Central memory CD8-positive, alpha-beta T cell (primary cell): ENCODE measurements around the gene TRNP1.
"Not testable (repeated sequence)": the region's sequence is repeated elsewhere in the genome, so short reads cannot be mapped to it uniquely, and the experiment has no call there.

ENCODE experiments used
- ATAC-seq: fragments of 150-1000 bp; cut with Tn5 transposase; replicated peaks from 2 replicates; pipeline ENCODE4 v1.10.0; 2022; ENCODE audit warnings: mild to moderate bottlenecking, moderate FRiP score, moderate number of reproducible peaks; ENCODE audit not compliant: poor library complexity, severe bottlenecking; ENCODE audit errors: extremely low read depth
- DNase-seq, 2 donors: peaks; one replicate each; pipeline ENCODE4 v3.0.0; 2021; ENCODE audit warnings: low spot score in 2 of 2
- H3K27ac Mint-ChIP-seq: one replicate; pipeline ENCODE4 v1.8.0; 2022; ENCODE audit warnings: low read depth, mild to moderate bottlenecking, moderate library complexity, mixed read lengths
- H3K27me3 Mint-ChIP-seq: one replicate; pipeline ENCODE4 v1.8.0; 2022; ENCODE audit warnings: mixed read lengths
- H3K36me3 Mint-ChIP-seq: one replicate; pipeline ENCODE4 v1.8.0; 2022; ENCODE audit warnings: mild to moderate bottlenecking, moderate library complexity, mixed read lengths; ENCODE audit not compliant: insufficient read depth
- H3K4me1 Mint-ChIP-seq: one replicate; pipeline ENCODE4 v1.8.0; 2022; ENCODE audit warnings: mixed read lengths
- H3K4me3 Mint-ChIP-seq: one replicate; pipeline ENCODE4 v1.8.0; 2022; ENCODE audit warnings: mild to moderate bottlenecking, moderate library complexity, mixed read lengths
- H3K9me3 Mint-ChIP-seq: one replicate; pipeline ENCODE4 v1.8.0; 2022; ENCODE audit warnings: mixed read lengths

TRNP1 gene

DNA sequence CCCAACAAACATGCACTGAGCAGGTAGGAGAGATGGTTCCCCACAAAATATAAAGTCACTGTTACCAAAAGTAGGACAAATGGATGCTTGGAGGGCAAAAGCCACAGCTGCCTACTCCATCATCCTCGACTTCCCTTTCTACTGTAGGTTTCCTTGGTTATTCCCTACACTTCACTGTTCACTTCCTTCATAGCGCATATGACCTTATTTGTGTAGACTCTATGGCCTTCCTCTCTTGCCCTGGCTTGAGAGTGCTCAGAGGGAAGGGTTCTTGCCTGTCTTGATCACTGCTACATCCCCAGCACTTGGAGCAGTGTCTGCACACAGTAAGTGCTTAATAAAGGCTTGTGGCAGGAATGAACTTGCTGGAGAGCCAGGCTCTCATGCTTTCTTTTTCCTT, 14.6 kb upstream of the TRNP1 start:
- Mint-ChIP-seq H3K9me3 (no peaks in the 10 kb centered on the region), H3K4me1 (no peaks in the 10 kb centered on the region), H3K4me3 (no peak overlapping the region)

DNA sequence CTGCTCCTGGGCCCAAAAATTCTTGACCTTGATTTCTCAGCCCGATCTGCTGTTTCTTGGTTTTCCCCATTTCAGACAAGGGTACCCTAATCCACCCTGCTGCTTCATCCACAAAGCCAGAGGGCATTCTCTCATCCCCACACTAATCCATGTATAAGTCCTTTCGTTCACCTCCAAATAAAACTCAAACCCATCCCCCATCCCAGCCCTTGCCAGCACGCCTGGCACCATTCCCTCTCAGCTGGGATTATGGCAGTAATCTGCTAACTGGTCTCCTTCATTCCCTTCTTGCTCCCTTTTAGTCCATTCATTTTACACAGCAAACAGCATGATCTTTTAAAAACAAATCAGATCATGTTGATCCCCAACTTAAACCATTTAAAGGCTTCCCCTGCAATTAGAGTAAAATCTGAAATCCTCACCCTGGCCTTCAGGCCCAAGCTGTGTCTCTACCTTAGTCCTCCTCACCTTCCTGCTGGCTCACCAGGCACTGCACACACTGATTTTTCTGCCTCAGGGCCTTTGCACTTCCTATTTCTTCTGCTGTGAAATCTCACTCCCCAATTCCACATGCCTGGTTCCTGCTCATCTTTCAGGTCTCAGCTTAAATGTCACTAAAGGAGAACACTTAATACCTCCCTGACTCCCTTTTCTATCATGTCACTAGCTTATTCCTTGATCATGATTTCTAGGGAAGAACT, 12.2 kb upstream of the TRNP1 start:
- H3K4me1 Mint-ChIP-seq = no peaks in the 10 kb centered on the region

More for the DNA sequence above, 14.6 kb upstream of the TRNP1 start:
- Mint-ChIP-seq H3K27me3 (peaks cover 20% of the 10 kb centered on the region), H3K27ac (no peak overlapping the region), H3K36me3 (no peaks in the 10 kb centered on the region)
- DNase-seq (no peak), ATAC-seq (no peak)

DNA sequence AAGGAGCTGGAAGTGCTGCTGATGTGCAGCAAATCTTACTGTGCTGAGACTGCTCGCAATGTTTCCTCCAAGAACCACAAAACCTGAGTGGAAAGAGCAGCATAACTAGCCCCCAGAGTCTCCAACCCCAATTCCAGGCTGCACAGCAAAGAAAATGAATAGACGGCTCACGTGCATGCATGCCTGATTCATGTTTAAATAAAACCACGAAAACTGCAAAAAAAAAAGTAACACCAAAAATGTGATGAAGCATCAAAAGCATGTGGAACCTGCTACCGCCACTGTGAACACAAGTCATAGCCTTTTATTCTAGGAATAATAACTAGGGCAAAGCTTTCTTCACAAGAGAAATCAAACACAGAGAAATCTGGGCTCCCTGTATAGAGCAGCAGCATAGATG, 9.6 kb upstream of the TRNP1 start:
- ATAC-seq (no peak), DNase-seq (no peak)
- Mint-ChIP-seq H3K27me3 (peaks cover 35% of the 10 kb centered on the region), H3K9me3 (no peaks in the 10 kb centered on the region), H3K36me3 (no peaks in the 10 kb centered on the region), H3K4me1 (no peaks in the 10 kb centered on the region), H3K27ac (no peak overlapping the region), H3K4me3 (no peak overlapping the region)

More for the DNA sequence above, 12.2 kb upstream of the TRNP1 start:
- Mint-ChIP-seq H3K36me3 (no peaks in the 10 kb centered on the region), H3K4me3 (no peak overlapping the region), H3K27ac (no peak overlapping the region), H3K9me3 (no peaks in the 10 kb centered on the region), H3K27me3 (peaks cover 27% of the 10 kb centered on the region)
- DNase-seq (no peak), ATAC-seq (no peak)

DNA sequence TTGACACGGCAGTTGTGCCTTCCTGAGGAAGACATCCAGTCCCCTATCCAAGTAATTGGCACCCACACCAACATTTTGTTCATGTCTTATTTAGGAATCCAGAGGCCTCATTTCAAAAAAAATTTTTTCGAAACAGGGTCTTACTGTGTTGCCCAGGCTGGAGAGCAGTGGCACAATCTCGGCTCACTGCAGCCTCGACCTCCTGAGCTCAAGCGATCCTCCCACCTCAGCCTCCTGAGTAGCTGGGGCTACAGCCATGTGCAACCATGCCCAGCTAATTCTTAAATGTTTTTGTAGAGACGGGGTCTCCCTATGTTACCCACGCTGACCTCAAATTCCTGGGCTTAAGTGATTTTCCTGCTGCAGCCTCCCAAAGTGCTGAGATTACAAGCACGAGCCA, 9.2 kb upstream of the TRNP1 start:
- Mint-ChIP-seq H3K4me3 (no peak overlapping the region), H3K9me3 (no peaks in the 10 kb centered on the region), H3K27ac (no peak overlapping the region), H3K27me3 (peaks cover 37% of the 10 kb centered on the region), H3K36me3 (no peaks in the 10 kb centered on the region), H3K4me1 (no peaks in the 10 kb centered on the region)
- DNase-seq (no peak), ATAC-seq (no peak)

DNA sequence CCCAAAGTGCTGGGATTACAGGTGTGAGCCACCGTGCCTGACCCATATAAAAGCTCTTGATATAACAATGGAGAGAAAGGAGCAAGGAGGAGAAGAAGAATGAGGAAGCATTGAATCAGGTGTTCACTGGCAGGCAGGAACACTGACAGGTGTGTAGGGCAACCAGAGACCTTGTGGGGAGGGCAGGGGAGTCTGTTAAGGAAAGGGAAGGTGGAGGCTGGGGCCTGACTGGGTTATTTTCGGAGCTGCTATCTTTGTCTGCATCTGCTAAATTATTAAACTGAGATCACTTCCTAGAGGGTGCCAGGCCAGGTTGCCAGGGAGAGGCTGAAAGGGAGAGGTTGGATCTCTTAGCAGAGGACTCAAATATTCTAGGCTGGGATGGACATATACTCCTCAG, 6.8 kb upstream of the TRNP1 start:
- Mint-ChIP-seq H3K27me3 (peaks cover 51% of the 10 kb centered on the region), H3K27ac (no peak overlapping the region), H3K4me3 (no peak overlapping the region), H3K36me3 (no peaks in the 10 kb centered on the region), H3K9me3 (no peaks in the 10 kb centered on the region), H3K4me1 (no peaks in the 10 kb centered on the region)
- DNase-seq (no peak), ATAC-seq (no peak)

DNA sequence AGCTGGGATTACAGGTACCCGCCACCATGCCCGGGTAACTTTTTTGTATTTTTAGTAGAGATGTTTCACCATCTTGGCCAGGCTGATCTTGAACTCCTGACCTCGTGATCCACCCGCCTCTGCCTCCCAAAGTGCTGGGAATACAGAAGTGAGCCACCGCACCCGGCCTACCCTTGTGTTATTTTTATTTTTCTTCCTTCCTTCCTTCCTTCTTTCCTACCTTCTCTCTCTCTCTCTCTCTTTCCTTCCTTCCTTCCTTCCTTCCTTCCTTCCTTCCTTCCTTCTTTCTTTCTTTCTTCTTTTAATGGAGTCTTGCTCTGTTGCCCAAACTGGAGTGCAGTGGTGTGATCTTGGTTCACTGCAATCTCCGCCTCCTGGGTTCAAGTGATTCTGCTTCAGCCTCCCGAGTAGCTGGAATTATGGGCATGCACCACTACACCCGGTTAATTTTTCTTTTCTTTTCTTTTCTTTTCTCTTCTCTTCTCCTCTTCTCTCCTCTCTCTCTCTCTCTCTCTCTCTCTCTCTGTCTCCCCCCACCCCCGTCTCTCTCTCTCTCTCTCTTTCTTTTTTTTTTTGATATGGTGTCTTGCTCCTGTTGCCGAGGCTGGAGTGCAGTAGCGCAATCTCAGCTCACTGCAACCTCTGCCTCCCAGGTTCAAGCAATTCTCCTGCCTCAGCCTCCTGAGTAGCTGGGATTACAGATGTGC, 3.9 kb upstream of the TRNP1 start:
- not testable (repeated sequence) for H3K4me3 Mint-ChIP-seq, ATAC-seq, DNase-seq, H3K9me3 Mint-ChIP-seq, H3K36me3 Mint-ChIP-seq, H3K4me1 Mint-ChIP-seq, H3K27ac Mint-ChIP-seq
- H3K27me3 Mint-ChIP-seq = peaks cover 51% of the 10 kb centered on the region

DNA sequence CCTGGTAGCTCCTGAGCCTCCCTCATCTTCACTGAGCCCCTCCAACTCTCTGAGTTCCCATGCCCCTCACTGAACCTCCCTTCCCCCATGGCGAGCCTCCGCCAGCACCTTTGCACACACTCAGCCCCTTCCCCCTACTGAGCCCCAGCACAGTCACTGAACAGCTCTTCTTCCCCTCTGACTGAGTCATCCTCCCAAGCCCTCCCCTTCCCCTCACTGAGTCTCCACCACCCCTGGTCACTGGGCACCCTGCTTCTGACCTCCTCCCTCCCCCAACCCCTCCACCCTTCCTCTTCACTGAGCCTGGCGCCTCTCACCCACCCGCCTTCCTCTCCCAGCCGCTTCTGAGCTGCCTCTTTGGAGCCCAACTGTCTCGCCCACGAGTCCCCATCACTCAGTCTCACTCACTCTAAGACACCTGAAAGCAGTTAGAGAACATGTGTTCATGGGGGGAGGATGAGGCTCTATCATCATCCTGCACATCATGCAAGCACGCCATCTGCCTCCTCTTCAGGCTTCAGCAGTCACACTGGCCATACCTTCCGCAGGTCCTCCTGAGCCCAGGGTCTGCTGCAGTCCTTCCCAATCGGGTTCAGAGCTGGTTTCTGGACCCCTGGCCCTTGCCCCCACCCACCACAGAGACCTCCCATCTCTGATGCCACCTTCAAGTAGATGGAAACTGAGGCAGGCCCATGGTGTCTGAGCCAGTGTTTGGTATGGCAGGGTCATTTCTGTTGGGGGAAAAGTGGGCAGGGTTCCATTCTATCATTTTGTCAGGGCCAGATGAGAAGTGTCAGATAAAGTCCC, 2.0 kb upstream of the TRNP1 start:
- no peaks in the 10 kb centered on the region for H3K9me3 Mint-ChIP-seq
- peaks cover 63% of the 10 kb centered on the region for H3K27me3 Mint-ChIP-seq
- no peak for DNase-seq
- no peak overlapping the region for H3K4me3 Mint-ChIP-seq
- ATAC-seq = no peak
- H3K36me3 Mint-ChIP-seq = peaks cover 1% of the 10 kb centered on the region
- no peak overlapping the region for H3K27ac Mint-ChIP-seq
- peaks cover 6% of the 10 kb centered on the region for H3K4me1 Mint-ChIP-seq

DNA sequence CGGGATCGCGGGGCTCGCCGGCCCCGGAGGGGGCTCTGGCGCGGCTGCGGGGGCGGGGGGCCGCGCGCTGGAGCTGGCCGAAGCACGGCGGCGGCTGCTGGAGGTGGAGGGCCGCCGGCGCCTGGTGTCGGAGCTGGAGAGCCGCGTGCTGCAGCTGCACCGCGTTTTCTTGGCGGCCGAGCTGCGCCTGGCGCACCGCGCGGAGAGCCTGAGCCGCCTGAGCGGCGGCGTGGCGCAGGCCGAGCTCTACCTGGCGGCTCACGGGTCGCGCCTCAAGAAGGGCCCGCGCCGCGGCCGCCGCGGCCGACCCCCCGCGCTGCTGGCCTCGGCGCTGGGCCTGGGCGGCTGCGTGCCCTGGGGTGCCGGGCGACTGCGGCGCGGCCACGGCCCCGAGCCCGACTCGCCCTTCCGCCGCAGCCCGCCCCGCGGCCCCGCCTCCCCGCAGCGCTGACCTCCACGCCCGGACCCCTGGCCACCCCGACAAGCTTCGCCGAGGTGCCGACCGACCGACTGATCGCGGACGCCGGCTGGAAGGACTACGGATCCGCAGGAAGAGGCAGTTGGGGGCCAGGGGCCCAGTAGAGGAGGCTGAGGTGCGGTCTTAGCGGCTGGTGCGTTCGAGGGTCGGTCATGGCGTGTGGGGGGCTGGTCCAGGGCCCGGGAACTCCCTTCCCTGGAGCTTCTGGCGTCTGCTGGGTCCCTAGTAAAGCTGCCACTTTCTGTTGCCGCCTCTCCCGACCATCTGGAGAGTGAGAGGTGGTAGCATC, 711 bp downstream of the TRNP1 start:
- peaks cover 1% of the 10 kb centered on the region for H3K36me3 Mint-ChIP-seq
- ATAC-seq (no peak), DNase-seq (no peak)
- H3K4me3 Mint-ChIP-seq = peak overlapping the region; percentile 60
- H3K27me3 Mint-ChIP-seq = peaks cover 71% of the 10 kb centered on the region
- H3K27ac Mint-ChIP-seq = no peak overlapping the region
- peaks cover 12% of the 10 kb centered on the region for H3K4me1 Mint-ChIP-seq
- no peaks in the 10 kb centered on the region for H3K9me3 Mint-ChIP-seq

DNA sequence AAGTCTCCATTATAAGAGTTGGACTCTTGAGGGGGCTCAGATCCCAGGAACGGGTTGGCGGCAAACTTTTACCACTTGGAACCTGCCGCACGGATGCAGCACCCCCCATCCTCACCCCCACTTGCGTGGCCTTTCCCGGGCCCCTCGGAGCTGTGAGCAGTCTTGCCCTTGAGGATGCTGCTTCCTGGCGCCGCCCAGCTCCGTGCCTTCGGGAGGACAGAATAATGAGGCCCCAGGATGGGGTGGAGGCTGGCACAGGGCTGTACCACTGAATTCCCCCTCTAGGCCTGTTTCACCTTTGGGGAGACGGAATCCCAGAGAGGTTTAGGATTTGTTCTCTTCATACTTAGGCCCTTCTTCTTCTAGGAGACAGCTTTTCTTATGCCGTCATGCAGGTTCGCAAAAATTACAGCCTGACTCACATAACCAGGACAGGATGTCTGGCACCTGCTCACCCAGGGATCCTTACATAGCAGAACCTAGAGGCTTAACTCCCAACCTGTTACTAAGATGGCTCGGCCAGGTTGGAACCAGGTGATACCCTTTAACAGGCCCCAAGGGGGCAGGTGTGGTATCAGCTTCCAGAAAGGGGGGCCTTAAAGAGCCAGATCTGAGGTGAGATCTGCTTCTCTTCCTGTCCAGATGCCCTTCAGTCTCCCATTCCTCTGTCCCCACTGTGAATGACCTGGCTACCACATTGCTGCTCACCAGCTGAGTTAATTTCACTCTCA, 1.5 kb downstream of the TRNP1 start:
- peaks cover 1% of the 10 kb centered on the region for H3K36me3 Mint-ChIP-seq
- H3K4me1 Mint-ChIP-seq = peaks cover 12% of the 10 kb centered on the region
- H3K27ac Mint-ChIP-seq = no peak overlapping the region
- peak overlapping the region; percentile 60 for H3K4me3 Mint-ChIP-seq
- DNase-seq = no peak
- no peaks in the 10 kb centered on the region for H3K9me3 Mint-ChIP-seq
- ATAC-seq = no peak
- peaks cover 64% of the 10 kb centered on the region for H3K27me3 Mint-ChIP-seq

DNA sequence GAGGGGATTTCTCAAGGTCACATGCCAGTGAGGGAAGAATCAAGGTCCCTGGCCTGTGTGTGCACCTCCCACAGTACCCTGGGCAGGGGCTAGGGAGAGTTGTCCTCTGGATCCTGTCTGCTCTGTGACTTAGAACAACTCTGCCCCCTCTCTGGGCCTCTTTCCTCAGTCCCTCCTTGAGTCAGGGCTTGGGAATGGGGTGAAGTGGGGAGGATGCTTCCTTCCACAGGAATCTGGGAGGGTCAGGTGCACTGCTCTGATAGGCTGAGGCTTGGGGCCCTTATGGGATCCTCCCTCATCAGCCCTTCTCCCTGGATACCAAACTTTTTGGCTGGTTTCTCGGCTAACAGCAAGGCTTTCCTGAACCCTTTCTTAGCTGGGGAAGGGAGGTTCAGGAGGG, 2.5 kb downstream of the TRNP1 start:
- Mint-ChIP-seq H3K9me3 (no peaks in the 10 kb centered on the region), H3K4me3 (peak overlapping the region; percentile 9), H3K27ac (no peak overlapping the region), H3K4me1 (peaks cover 12% of the 10 kb centered on the region), H3K27me3 (peaks cover 53% of the 10 kb centered on the region), H3K36me3 (peaks cover 3% of the 10 kb centered on the region)
- DNase-seq (no peak), ATAC-seq (no peak)

DNA sequence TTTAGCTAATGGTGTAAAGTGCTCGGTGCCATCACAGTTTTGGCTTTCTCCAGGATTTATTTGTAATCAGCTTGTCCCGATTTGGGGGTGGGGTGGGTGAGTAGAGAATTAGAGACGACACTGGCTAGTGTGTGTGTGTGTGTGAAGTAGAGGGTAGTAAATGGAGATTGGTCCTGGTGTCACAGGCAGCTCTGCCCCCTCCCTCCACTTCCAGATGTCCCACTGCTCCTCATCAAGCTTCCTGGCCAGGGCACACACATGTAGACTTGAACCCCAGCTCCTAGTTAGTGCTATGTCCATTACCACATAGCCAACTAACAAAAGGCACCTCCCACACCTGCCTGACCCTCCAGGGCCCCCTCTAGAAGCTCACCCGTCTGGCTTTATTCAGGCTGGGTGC, 3.2 kb downstream of the TRNP1 start:
- ATAC-seq (no peak), DNase-seq (no peak)
- Mint-ChIP-seq H3K4me1 (peaks cover 12% of the 10 kb centered on the region), H3K27ac (no peak overlapping the region), H3K4me3 (no peak overlapping the region), H3K9me3 (no peaks in the 10 kb centered on the region), H3K27me3 (peaks cover 47% of the 10 kb centered on the region), H3K36me3 (peaks cover 3% of the 10 kb centered on the region)
